Lower leg skin (tissue), 4 donors: ENCODE measurements around the gene OR2D3. TPM values are rescaled to one million over a fixed set of nuclear protein-coding genes. Genes with fewer than 3 reads are reported as not detected.
A peak's percentile ranks its signal among the peaks of the same experiment; 100 is the strongest.

Experiments used
- DNase-seq, 2 donors: peaks; one replicate each; pipeline ENCODE4 v3.0.0-alpha.2; 2019; ENCODE audit warnings: low spot score in 2 of 2
- H3K4me3 ChIP-seq: fragments of 200-600 bp; sonication (generic); 2 replicates; pipeline ENCODE4 v1.5.1; 2017; ENCODE audit warnings: mild to moderate bottlenecking, low read depth; ENCODE audit not compliant: poor library complexity, severe bottlenecking
- POLR2A ChIP-seq, 2 donors: fragments of 450-650 bp; IDR thresholded peaks; one replicate each; pipeline ENCODE4 v1.6.1; 2016 to 2017; ENCODE audit warnings: antibody characterized with exemption in 2 of 2, mild to moderate bottlenecking in 1 of 2, moderate library complexity in 1 of 2
- WGBS, 2 donors: methylation state at CpG; one replicate each; pipeline ENCODE4 v1.1.5; 2018; 5-methylcytosine and 5-hydroxymethylcytosine counted together
- intact Hi-C: fragments of 100-400 bp; cut with DNase I; formaldehyde crosslinking; loops from one replicate; pipeline ENCODE4 v1.15.0; 2023; ENCODE audit warnings: low total_unique reads
- total RNA-seq, 4 donors: library from RNA; depleted of rRNA; stranded (reverse); fragments of >200 nt; gene quantifications; one replicate each; pipeline ENCODE4 v1.1.0, GENCODE V29; 2016
- TF ChIP-seq, protein P1 (sequence below), 3 donors: fragments of 450-650 bp; IDR thresholded peaks; one replicate each; pipeline ENCODE4 v1.5.1; 2016; ENCODE audit warnings: antibody characterized with exemption in 3 of 3, mild to moderate bottlenecking in 3 of 3, moderate library complexity in 2 of 3

The OR2D3 gene
- total RNA-seq, 4 donors from 2014 or later, result not detected

DNA sequence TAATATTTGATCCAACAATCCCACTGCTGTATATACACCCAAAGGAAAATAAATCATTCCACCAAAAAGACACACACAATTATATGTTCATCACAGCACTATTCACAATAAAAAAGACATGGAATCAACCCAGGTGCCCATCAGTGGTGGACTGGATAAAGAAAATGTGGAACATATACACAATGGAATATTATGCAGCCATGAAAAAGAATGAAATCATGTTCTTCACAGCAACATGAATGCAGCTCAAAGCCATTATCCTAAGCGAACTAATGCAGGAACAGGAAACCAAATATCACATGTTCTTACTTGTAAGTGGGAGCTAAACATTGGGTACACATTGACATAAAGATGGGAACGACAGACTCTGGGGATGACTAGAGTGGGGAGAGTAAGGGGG lies 1.1 kb upstream of the OR2D3 start:
- intact Hi-C loops, result no loop called here
- H3K4me3 ChIP-seq, result no peak overlapping the region
- 32 to 55% methylated on average over 2 of the region's 2 CpGs for WGBS, 2 donors
- DNase-seq, result no peak
- TF ChIP-seq POLR2A (IDR thresholded peaks at IDR 0.05), result no peak
- TF ChIP-seq, protein P1, sequence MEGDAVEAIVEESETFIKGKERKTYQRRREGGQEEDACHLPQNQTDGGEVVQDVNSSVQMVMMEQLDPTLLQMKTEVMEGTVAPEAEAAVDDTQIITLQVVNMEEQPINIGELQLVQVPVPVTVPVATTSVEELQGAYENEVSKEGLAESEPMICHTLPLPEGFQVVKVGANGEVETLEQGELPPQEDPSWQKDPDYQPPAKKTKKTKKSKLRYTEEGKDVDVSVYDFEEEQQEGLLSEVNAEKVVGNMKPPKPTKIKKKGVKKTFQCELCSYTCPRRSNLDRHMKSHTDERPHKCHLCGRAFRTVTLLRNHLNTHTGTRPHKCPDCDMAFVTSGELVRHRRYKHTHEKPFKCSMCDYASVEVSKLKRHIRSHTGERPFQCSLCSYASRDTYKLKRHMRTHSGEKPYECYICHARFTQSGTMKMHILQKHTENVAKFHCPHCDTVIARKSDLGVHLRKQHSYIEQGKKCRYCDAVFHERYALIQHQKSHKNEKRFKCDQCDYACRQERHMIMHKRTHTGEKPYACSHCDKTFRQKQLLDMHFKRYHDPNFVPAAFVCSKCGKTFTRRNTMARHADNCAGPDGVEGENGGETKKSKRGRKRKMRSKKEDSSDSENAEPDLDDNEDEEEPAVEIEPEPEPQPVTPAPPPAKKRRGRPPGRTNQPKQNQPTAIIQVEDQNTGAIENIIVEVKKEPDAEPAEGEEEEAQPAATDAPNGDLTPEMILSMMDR (IDR thresholded peaks at IDR 0.05), result no peak

DNA sequence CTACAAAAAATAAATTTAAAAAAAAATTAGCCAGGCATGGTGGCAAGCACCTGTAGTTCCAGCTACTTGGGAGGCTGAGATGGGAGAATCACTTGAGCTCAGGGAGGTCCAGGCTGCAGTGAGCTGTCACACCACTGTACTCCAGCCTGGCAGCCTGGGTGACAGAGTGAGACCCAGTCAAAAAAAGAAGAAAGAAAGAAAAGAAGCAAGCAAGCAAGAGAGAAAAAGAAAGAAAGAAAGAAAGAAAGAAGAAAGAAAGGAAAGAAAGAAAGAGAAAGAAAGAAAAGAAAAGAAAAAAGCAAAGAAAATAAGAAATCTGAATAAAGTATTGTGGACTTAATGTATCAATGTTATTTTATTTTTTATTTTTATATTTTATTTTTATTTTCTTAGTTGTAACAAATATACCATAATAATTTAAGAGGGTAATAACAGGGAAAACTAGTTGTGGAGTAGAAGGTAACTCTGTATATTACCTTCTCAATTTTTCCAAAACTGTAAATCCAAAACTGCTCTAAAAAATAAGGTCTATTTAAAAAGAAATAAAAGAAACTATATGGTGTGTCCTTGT lies 4.3 kb downstream of the OR2D3 start:
- no peak for DNase-seq
- no peak overlapping the region for H3K4me3 ChIP-seq
- intact Hi-C loops, result no loop called here
- TF ChIP-seq POLR2A (IDR thresholded peaks at IDR 0.05), result no peak
- TF ChIP-seq, protein P1 (IDR thresholded peaks at IDR 0.05), result no peak

DNA sequence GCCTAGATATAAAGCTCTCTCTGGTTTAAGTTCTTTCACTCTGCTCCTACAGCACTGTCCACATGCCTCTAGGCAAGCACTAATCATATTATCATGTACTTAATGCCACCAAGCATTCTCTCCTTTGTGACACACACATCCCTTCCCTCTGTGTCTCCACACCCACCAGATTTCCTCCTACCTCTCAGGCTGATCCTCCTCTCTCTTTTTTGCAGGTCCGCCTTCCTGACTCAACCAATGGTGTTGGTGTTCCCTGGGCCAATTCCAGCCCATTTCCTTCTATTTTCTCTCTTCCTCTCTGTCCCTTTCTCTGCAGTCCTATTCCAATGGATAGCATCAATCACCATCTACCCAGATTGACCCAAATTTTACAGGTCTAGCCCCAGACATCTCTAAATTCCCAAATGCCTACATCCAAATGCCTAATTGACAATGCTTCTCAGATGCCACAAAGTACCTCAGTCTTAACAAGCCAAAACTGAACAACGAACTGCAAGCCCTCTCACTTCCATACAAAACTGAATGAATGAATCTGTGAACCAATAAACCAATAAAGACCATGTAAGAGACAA lies 4.9 kb downstream of the OR2D3 start:
- intact Hi-C loops, result no loop called here
- no peak for DNase-seq
- TF ChIP-seq POLR2A (IDR thresholded peaks at IDR 0.05), result no peak
- TF ChIP-seq, protein P1 (IDR thresholded peaks at IDR 0.05), result no peak
- no peak overlapping the region for H3K4me3 ChIP-seq
- whole genome bisulfite sequencing, 2 donors, result 38 to 53% methylated on average over 2 of the region's 2 CpGs

DNA sequence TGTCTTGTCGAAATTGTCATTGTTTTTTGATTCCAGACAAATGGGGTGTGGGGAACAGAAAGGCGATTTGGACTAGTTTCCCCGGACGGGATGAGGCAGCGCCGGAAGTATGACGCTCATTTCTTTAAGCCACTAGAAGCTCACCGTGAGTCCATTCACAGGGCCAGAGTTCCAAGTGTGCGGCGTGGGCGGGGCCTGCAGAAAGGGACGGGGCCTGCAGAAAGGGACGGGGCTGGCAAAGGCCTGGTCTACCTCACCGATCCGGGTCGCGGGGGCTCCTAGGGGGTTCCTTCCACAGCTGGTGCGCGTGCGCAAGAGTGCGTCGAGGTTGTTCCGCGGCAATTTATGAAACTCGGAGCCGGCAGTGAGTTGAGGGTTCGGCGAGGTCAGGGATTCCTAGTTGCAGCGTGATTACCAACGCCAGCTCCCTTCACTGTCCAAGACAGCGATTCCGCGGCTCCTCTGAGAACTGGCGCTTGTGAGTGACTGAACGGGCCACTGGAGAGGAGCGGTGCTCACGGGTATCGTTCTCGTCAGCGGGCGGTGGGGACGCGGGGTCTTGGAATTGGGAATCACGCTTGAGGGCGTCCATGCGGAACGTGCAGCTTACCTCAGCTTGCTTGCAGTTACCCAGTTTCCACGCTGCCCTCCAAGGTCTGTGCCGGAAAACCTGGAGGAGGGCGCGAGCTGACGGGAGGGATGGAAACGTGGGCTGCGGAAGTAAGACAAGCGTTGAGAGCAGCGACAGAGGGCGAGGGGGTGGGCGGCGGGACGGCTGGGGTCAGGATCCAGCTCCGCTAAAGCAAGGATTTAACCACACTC lies 5.6 kb downstream of the OR2D3 start, which contains the start of gene ZNF215:
Gene ZNF215 (plus strand): TSS at position 219 of the 822 bp plus-strand sequence. CDS start 5,847 bp downstream, outside the sequence.
- intact Hi-C loops, result no loop called here
- 2 to 3% methylated on average over 50 to 60 of the region's 61 CpGs for WGBS, 2 donors
- peak in 1 of 2 donors; percentile 90 for DNase-seq
- peak within 1 kb of the TSS; percentile 50 for H3K4me3 ChIP-seq
- TF ChIP-seq, protein P1 (IDR thresholded peaks at IDR 0.05), result no peak
- TF ChIP-seq POLR2A (IDR thresholded peaks at IDR 0.05), result no peak

DNA sequence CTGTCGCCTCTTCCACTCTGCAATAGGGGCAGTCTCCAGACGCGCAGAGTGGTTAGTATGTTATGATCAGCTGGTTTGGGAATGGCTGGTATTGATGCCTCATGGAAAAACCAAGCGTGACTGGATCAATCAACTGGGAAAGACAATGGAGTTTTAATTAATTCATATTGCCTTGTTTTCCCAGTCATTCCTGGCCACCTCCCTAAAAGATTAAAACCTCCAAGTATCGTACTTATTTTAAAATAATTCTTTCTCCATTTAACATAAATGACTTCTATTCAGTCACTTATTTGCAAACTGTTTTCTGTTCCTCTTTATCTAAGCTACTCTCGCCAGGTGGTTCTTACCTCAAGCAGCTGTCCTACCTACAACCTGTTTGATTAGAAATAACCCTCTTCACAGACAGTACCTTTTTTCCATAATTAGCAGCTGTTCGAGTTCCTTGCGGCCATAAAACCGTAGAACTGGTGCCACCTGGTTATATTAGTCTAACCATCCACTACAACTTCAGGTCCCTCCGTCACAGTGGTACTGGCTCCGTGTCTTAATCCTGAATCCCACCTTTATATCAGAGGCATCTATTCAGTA lies 6.3 kb downstream of the OR2D3 start:
- no peak for TF ChIP-seq POLR2A (IDR thresholded peaks at IDR 0.05)
- TF ChIP-seq, protein P1 (IDR thresholded peaks at IDR 0.05), result no peak
- intact Hi-C loops, result no loop called here
- WGBS, 2 donors, result 10 to 11% methylated on average over 11 of the region's 11 CpGs
- peak overlapping the region; percentile 50 for H3K4me3 ChIP-seq
- no peak for DNase-seq
